Measurements from ENCODE around the gene CCDC18. TPM values are rescaled to one million over a fixed set of nuclear protein-coding genes. Genes with fewer than 3 reads are reported as not detected.
"Not testable (repeated sequence)": the region's sequence is repeated elsewhere in the genome, so short reads cannot be mapped to it uniquely, and the experiment has no call there.

Gene CCDC18
- total RNA-seq, 3 donors from 2014 or later: 2.7 to 7.7 (median 3.2) TPM

DNA sequence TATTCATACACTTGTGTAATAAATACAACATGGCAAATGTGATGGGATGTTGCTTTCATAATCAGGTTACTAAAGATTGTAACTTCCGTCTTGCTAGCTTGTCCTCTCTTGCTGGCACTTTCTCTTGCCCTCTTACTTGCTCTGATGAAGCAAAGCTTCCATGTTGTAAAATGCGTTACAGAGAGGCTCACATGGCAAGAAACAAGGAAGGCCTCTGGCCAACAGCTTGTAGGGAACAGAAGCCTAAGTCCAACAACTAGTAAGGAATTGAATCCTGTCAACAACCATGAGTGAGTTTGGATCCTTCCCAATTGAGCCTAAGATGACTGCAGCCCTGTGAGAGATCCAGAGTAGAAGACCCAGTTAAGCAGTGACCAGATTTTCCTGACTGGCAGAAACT lies 15.7 kb upstream of the CCDC18 start:
- intact Hi-C loops (cut with DNase I, micrococcal nuclease): no loop called here
- no peak overlapping the region for H3K4me3 ChIP-seq
- H3K4me1 ChIP-seq (ENCODE audit: low read depth): no peaks in the 10 kb centered on the region
- no peak for DNase-seq
- no peak for ATAC-seq
- TF ChIP-seq, protein P1, sequence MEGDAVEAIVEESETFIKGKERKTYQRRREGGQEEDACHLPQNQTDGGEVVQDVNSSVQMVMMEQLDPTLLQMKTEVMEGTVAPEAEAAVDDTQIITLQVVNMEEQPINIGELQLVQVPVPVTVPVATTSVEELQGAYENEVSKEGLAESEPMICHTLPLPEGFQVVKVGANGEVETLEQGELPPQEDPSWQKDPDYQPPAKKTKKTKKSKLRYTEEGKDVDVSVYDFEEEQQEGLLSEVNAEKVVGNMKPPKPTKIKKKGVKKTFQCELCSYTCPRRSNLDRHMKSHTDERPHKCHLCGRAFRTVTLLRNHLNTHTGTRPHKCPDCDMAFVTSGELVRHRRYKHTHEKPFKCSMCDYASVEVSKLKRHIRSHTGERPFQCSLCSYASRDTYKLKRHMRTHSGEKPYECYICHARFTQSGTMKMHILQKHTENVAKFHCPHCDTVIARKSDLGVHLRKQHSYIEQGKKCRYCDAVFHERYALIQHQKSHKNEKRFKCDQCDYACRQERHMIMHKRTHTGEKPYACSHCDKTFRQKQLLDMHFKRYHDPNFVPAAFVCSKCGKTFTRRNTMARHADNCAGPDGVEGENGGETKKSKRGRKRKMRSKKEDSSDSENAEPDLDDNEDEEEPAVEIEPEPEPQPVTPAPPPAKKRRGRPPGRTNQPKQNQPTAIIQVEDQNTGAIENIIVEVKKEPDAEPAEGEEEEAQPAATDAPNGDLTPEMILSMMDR (IDR thresholded peaks at IDR 0.05): no peak
- H3K36me3 ChIP-seq (ENCODE audit: low read depth): no peaks in the 10 kb centered on the region
- H3K9me3 ChIP-seq: no peaks in the 10 kb centered on the region

DNA sequence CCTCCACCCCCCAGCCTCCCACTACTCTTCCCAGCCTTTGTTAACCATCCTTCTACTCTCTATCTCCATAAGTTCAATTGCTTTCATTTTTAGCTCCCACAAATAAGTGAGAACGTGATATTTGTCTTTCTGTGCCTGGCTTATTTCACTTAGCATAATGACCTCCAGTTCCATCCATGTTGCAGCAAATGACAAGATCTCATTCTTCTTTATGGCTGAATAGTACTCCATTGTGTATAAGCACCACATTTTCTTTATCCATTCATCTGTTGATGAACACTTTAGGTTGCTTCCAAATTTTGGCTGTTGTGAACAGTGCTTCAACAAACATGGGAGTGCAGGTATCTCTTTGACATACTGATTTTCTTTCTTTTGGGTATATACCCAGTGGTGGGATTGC lies 14.6 kb upstream of the CCDC18 start:
- ATAC-seq; H3K9me3 ChIP-seq; DNase-seq; intact Hi-C loops (cut with DNase I, micrococcal nuclease); H3K4me3 ChIP-seq; H3K36me3 ChIP-seq (ENCODE audit: low read depth); H3K4me1 ChIP-seq (ENCODE audit: low read depth): not testable (repeated sequence)

DNA sequence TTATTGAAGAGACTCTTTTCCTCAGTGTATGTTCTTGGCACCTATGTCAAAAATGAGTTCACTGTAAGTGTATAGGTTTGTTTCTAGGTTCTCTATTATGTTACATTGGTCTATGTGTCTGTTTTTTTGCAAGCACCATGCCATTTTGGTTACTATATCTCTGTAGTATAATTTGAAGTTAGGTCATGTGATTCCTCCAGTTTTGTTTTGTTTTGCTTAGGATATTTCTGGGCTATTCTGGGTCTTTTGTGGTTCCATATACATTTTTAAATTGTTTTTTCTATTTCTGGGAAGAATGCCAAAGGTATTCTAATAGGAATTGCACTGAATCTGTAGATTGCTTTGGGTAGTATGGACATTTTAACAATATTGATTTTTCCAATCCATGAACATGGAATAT lies 13.5 kb upstream of the CCDC18 start:
- intact Hi-C loops (cut with DNase I, micrococcal nuclease): no loop called here
- no peak for ATAC-seq
- H3K9me3 ChIP-seq: no peaks in the 10 kb centered on the region
- H3K4me3 ChIP-seq: no peak overlapping the region
- TF ChIP-seq, protein P1 (IDR thresholded peaks at IDR 0.05): no peak
- H3K4me1 ChIP-seq (ENCODE audit: low read depth): peaks cover 5% of the 10 kb centered on the region
- H3K36me3 ChIP-seq (ENCODE audit: low read depth): no peaks in the 10 kb centered on the region
- DNase-seq: no peak

DNA sequence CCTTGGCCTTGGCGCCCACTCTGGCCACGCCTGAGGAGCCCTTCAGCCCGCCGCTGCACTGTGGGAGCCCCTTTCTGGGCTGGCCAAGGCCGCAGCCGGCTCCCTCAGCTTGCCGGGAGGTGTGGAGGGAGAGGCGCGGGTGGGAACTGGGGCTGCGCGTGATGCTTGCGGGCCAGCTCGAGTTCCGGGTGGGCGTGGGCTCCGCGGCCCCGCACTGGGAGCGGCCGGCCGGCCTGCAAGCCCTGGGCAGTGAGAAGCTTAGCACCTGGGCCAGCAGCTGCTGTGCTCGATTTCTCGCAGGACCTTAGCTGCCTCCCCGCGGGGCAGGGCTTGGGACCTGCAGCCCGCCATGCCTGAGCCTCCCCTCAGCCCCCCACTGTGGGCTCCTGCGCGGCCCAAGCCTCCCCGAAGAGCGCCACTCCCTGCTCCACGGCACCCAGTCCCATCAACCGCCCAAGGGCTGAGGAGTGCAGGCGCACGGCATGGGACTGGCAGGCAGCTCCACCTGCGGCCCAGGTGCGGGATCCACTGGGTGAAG lies 10.3 kb upstream of the CCDC18 start:
- H3K9me3 ChIP-seq; ATAC-seq; H3K4me3 ChIP-seq; intact Hi-C loops (cut with DNase I, micrococcal nuclease); DNase-seq; H3K4me1 ChIP-seq (ENCODE audit: low read depth); H3K36me3 ChIP-seq (ENCODE audit: low read depth): not testable (repeated sequence)

DNA sequence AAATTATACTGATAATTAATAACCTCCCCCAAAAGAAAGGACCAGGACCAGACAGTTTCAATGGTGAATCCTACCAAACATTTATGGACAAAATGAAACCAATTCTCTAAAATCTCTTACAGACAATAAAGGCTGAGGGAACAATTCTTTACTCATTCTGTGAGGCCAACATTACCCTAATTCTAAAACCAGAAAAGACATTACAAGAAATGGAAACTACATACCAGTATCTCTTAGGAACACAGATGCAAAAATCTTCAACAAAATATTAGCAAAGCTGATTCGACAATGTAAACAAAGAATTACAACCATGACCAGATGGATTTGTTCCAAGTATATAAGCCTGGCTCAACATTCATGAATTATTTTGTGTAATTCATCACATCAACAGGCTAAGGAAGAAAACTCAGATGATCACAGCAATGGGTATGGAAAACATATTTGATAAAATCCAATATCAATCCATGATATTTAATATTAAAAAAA lies 8.9 kb upstream of the CCDC18 start:
- intact Hi-C loops (cut with DNase I, micrococcal nuclease): no loop called here
- no peak for ATAC-seq

DNA sequence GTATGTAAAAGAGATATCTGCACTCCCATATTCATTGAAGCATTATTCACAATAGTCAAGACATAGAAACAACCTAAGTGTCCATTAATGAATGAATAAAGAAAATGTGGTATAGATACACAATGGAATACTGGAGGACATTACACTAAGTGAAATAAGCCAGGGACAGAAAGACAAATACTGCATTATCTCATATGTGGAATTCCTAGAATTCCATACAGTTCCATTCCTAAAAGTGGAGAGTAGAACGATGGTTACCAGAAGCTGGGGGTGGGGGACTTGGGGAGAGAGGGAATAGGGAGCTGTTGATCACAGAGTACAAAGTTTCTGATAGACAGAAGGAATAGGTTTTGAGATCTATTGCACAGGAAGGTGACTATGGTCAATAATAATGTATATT lies 7.7 kb upstream of the CCDC18 start:
- H3K4me3 ChIP-seq: no peak overlapping the region
- peaks cover 6% of the 10 kb centered on the region for H3K36me3 ChIP-seq (ENCODE audit: low read depth)
- DNase-seq (no peak), ATAC-seq (no peak)
- TF ChIP-seq, protein P1 (IDR thresholded peaks at IDR 0.05): no peak
- peaks cover 7% of the 10 kb centered on the region for H3K4me1 ChIP-seq (ENCODE audit: low read depth)
- intact Hi-C loops (cut with DNase I, micrococcal nuclease): no loop called here
- H3K9me3 ChIP-seq: no peaks in the 10 kb centered on the region

More for the DNA sequence above, 8.9 kb upstream of the CCDC18 start:
- H3K4me3 ChIP-seq: no peak overlapping the region
- no peak for DNase-seq
- no peaks in the 10 kb centered on the region for H3K9me3 ChIP-seq
- peaks cover 6% of the 10 kb centered on the region for H3K36me3 ChIP-seq (ENCODE audit: low read depth)
- TF ChIP-seq, protein P1 (IDR thresholded peaks at IDR 0.05): no peak
- H3K4me1 ChIP-seq (ENCODE audit: low read depth): peaks cover 7% of the 10 kb centered on the region

DNA sequence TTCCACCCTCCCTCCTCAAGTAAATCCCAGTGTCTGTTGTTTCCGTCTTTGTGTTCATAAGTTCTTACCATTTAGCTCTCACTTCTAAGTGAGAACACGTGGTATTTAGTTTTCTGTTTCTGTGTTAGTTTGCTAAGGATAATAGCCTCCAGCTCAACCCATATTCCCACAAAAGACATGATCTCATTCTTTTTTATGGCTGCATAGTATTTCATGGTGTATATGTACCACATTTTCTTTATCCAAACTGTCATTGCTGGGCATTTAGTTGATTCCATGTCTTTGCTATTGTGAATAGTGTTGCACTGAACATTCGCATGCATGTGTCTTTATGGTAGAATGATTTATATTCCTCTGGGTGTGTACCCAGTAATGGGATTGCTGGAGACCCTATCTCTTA lies 5.9 kb upstream of the CCDC18 start:
- H3K9me3 ChIP-seq; H3K4me3 ChIP-seq; H3K36me3 ChIP-seq (ENCODE audit: low read depth); DNase-seq; intact Hi-C loops (cut with DNase I, micrococcal nuclease); ATAC-seq: not testable (repeated sequence)
- H3K4me1 ChIP-seq (ENCODE audit: low read depth): peaks cover 13% of the 10 kb centered on the region

All from mucosa of descending colon (tissue), 3 donors.